ENCODE data around the gene B3GNT9.

DNA sequence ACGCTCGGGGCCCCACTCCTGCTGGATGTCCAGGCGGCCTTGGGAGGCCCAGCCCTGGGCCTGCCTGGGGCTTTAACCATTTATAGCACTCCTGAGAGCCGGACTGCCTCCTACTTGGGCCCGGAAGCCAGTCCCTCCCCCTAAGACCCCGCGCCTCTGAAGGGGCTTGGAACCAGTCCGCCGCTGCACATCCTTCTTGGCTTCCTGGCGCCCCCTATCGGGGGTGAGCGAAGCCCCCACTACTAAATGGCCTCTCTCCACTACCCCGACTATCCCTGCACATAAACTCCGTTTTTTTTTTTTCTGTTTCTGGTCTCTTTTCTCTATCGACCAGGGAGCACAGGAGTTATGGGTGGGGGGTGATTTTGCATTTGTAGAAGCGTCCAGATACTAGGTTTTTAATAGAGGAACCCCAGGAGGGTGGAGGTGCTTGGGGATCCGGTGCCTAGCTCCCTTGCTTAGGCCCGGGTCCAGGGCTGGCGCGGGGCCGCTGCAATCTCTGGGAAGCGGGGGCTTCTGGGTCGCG, 18.9 kb upstream of the B3GNT9 start:
- TF ChIP-seq EP300 (IDR thresholded peaks at IDR 0.05; ENCODE audit: borderline replicate concordance in 1 of 2, low read depth in 2 of 2, low read length in 2 of 2): no peak
- TF ChIP-seq ZNF274 (IDR thresholded peaks at IDR 0.05; ENCODE audit: borderline replicate concordance, extremely low read depth, low read length): no peak
- TF ChIP-seq, protein P1, sequence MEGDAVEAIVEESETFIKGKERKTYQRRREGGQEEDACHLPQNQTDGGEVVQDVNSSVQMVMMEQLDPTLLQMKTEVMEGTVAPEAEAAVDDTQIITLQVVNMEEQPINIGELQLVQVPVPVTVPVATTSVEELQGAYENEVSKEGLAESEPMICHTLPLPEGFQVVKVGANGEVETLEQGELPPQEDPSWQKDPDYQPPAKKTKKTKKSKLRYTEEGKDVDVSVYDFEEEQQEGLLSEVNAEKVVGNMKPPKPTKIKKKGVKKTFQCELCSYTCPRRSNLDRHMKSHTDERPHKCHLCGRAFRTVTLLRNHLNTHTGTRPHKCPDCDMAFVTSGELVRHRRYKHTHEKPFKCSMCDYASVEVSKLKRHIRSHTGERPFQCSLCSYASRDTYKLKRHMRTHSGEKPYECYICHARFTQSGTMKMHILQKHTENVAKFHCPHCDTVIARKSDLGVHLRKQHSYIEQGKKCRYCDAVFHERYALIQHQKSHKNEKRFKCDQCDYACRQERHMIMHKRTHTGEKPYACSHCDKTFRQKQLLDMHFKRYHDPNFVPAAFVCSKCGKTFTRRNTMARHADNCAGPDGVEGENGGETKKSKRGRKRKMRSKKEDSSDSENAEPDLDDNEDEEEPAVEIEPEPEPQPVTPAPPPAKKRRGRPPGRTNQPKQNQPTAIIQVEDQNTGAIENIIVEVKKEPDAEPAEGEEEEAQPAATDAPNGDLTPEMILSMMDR (IDR thresholded peaks at IDR 0.05; ENCODE audit: control extremely low read depth in 1 of 3, insufficient read depth in 1 of 3, low read depth in 1 of 3, low read length in 3 of 3): peak; percentile 76 to 87 (median 85)
- 0 out of 4 replicates have a peak, but pooled peaks of 1 of the 2 experiments have one; percentile 40 for TF ChIP-seq HDAC2 (IDR thresholded peaks at IDR 0.05; ENCODE audit: borderline replicate concordance in 1 of 2, low read depth in 2 of 2, low read length in 2 of 2)
- no peak for TF ChIP-seq POLR2AphosphoS5 (IDR thresholded peaks at IDR 0.05; ENCODE audit: low read depth, low read length)
